Panc1 (cell line): ENCODE measurements around the gene KRT82.

Experiments used
- CTCF ChIP-seq: fragments of 450-650 bp; IDR thresholded peaks from 2 replicates; pipeline ENCODE4 v1.5.1; 2017; ENCODE audit warnings: mild to moderate bottlenecking
- POLR2AphosphoS5 ChIP-seq: IDR thresholded peaks from 2 replicates; pipeline ENCODE4 v1.6.1; 2012; ENCODE audit warnings: mild to moderate bottlenecking, low read depth, low read length, moderate library complexity
- REST ChIP-seq, 2 experiments: IDR thresholded peaks; 2 replicates each; pipeline ENCODE4 v1.6.1; 2011 to 2012; ENCODE audit warnings: low read depth in 2 of 2, control low read depth in 1 of 2, low read length in 1 of 2, mild to moderate bottlenecking in 1 of 2, moderate library complexity in 1 of 2; ENCODE audit not compliant: insufficient read depth in 1 of 2
- SIN3A ChIP-seq: IDR thresholded peaks from 2 replicates; pipeline ENCODE4 v1.6.1; 2012; ENCODE audit warnings: low read depth, mild to moderate bottlenecking, low read length, moderate library complexity, borderline replicate concordance; ENCODE audit not compliant: insufficient read depth

- TF ChIP-seq CTCF (no peak), SIN3A (no peak), POLR2AphosphoS5 (no peak), REST (IDR thresholded peaks at IDR 0.05; ENCODE audit: insufficient read depth in 1 of 2, low read depth in 2 of 2, low read length in 1 of 2) (no peak)
These were observed 19.3 kb upstream of the KRT82 start for GRCh38 chr12:52425466-52425865.
